ENCODE results near the gene RAD9B. TPM values are rescaled to one million over a fixed set of nuclear protein-coding genes. Genes with fewer than 3 reads are reported as not detected.

Gene RAD9B
- total and polyA plus RNA-seq, 2 of the 13 experiments (the other 11 are each of a cell fraction or from before 2014, with no cell fraction given): 0.05 to 0.38 TPM

GRCh38 chr12:110468214-110469048 is 33.7 kb upstream of the RAD9B start, which contains the start of the genes FAM216A and GPN3 (continued):
- no peak for TF ChIP-seq DNMT1 (CRISPR knock-in tag; IDR thresholded peaks at IDR 0.05)
- TF ChIP-seq ZKSCAN5 (CRISPR knock-in tag; IDR thresholded peaks at IDR 0.05): 0 out of 2 replicates have a peak, but pooled peaks have one; percentile 6
- TF ChIP-seq ZBTB20 (CRISPR knock-in tag; IDR thresholded peaks at IDR 0.05; ENCODE audit: borderline replicate concordance, low read depth): peak; percentile 63
- no peak for TF ChIP-seq XBP1 (CRISPR knock-in tag; IDR thresholded peaks at IDR 0.05)
- TF ChIP-seq TERF1 (CRISPR knock-in tag; IDR thresholded peaks at IDR 0.05): no peak
- TF ChIP-seq ZFP41 (CRISPR knock-in tag; IDR thresholded peaks at IDR 0.05; ENCODE audit: borderline replicate concordance): no peak
- TF ChIP-seq EP300 (IDR thresholded peaks at IDR 0.05; ENCODE audit: low read depth in 2 of 2, low read length in 2 of 2): peak in 1 of 2 experiments; percentile 50; a peak in 1 of 4 replicates
- TF ChIP-seq EP300 (CRISPR knock-in tag; IDR thresholded peaks at IDR 0.05; ENCODE audit: borderline replicate concordance): no peak
- no peak for TF ChIP-seq CBX2 (IDR thresholded peaks at IDR 0.05; ENCODE audit: low read depth, low read length)
- TF ChIP-seq CBX2 (CRISPR knock-in tag; IDR thresholded peaks at IDR 0.05; ENCODE audit: low read depth): no peak
- TF ChIP-seq NFRKB (IDR thresholded peaks at IDR 0.05): no peak; the same call in 1 of the 2 replicates
- TF ChIP-seq ZNF331 (CRISPR knock-in tag; IDR thresholded peaks at IDR 0.05): peak; percentile 71
- no peak for TF ChIP-seq ZNF747 (CRISPR knock-in tag; IDR thresholded peaks at IDR 0.05; ENCODE audit: borderline replicate concordance)
- TF ChIP-seq PBX2 (CRISPR knock-in tag; IDR thresholded peaks at IDR 0.05): no peak
- TF ChIP-seq THYN1 (CRISPR knock-in tag; IDR thresholded peaks at IDR 0.05; ENCODE audit: borderline replicate concordance, low read depth): no peak
- TF ChIP-seq ZNF614 (CRISPR knock-in tag; IDR thresholded peaks at IDR 0.05; ENCODE audit: borderline replicate concordance): 0 out of 2 replicates have a peak, but pooled peaks have one; percentile 33
- 0 out of 2 replicates have a peak, but pooled peaks have one; percentile 11 for TF ChIP-seq ZNF672 (CRISPR knock-in tag; IDR thresholded peaks at IDR 0.05)
- TF ChIP-seq ARID2 (CRISPR knock-in tag; IDR thresholded peaks at IDR 0.05; ENCODE audit: borderline replicate concordance): peak; percentile 80; the same call in 1 of the 2 replicates
- no peak for TF ChIP-seq SUZ12 (IDR thresholded peaks at IDR 0.05; ENCODE audit: low read depth, low read length)
- TF ChIP-seq HOXD1 (CRISPR knock-in tag; IDR thresholded peaks at IDR 0.05): peak; percentile 64; the same call in 1 of the 2 replicates
- peak; percentile 55; the same call in 1 of the 2 replicates for TF ChIP-seq AHDC1 (CRISPR knock-in tag; IDR thresholded peaks at IDR 0.05; ENCODE audit: borderline replicate concordance)
- TF ChIP-seq EED (CRISPR knock-in tag; IDR thresholded peaks at IDR 0.05): no peak; the same call in 1 of the 2 replicates
- TF ChIP-seq POLR2AphosphoS5 (IDR thresholded peaks at IDR 0.05; ENCODE audit: low read depth, low read length): peak; percentile 83

All from HepG2 (cell line).